GM18502 (cell line): ENCODE data around the gene ZNF385D.

Source experiments
- ATAC-seq: cut with Tn5 transposase; IDR thresholded peaks from one replicate; pipeline ENCODE4 v1.9.1; 2021; ENCODE audit warnings: mild to moderate bottlenecking; ENCODE audit not compliant: unreplicated experiment, poor library complexity

ZNF385D gene

DNA sequence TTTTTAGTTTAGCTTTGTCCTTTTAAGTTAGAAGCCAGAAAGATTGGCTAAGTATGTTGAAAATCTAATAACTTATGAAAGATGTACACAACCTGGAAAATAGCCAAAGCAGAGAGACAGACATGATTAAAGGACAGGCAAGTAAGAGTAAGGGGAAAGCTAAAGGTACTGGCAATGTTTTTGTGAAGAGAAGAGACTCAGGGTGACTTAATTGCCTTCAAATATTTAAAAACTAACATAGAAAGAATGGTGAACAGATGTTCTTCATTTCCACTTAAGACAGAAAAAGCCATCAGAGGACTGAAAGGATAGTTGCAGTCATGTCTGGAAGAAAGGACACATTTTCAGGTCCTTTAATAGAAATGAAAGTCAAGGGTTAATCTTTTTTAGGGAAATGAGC lies 68.8 kb downstream of the ZNF385D start:
- no peak for ATAC-seq

DNA sequence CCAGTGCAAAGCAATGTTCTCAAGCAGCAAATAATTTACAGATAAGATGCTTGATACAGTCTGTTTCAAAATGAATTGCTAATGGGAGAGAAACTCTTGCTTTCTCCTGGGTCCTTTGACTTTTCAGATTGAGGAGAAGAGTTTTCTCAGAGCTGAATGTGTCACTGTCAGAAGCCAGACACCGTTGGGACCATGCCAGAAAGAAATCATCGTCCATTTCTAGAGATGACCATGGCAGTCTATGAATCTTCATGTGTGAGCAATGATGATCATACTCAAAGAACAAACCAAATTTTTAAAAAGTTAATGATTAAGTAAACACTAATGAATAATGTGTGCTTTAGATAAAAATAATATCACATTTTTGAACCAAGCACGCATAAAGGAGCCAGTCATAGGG lies 77.6 kb downstream of the ZNF385D start:
- ATAC-seq: no peak

DNA sequence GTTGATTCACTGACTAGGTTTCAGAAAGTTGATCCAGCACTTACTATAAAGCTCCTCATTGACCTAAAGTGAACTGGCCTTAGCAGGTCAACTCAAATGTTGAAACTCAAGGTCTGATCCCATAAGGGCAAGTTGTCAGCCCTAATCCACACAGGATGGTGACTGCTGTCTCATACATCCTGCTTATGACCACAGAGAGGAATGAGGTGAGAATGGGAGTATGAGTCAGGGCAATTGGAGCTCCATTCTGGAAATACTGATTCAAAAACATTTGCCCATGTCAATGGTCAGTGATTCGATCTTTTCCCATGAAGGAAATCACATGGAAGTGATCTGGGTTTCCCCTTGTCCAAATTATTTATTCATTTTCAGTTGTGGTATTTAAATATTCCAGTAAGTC lies 78.7 kb downstream of the ZNF385D start:
- ATAC-seq: no peak

DNA sequence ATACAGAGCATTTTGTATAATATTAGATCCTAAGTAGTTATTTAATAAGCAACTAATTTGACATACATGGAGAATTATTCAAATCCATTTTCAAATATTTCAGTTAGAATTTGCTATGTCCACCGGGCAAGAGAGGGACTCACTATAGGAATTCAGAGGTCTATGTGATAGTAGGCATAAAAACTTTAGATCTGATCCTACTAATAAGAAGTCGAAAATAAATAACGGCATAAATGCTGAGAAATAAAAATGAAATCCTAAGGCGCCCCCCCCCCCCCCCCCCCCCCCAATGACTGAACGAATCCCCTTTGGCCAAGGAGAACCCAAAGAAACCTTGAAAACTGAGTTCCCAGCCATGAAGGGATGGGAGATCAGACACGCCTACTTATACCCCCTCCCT lies 80.6 kb downstream of the ZNF385D start:
- no peak for ATAC-seq

DNA sequence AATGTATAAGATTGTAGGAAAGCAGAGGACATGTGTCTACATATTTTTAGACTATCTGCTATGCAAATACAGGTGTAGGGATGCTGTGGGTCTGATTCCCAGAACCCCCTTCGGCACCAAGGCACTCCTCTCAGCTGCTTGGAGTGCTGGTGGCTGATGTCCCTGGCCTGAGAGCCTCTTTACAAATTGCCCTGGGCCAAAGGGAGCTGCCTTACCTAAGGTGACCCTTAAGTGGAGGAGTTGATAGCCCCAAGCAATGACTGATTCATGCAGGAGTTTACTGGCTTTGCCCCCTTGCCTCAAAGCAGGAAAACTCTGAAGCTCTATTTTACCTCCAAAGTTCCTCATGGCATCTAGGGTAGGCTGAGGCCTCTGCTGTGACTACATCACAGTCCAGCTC lies 83.0 kb downstream of the ZNF385D start:
- ATAC-seq: no peak

DNA sequence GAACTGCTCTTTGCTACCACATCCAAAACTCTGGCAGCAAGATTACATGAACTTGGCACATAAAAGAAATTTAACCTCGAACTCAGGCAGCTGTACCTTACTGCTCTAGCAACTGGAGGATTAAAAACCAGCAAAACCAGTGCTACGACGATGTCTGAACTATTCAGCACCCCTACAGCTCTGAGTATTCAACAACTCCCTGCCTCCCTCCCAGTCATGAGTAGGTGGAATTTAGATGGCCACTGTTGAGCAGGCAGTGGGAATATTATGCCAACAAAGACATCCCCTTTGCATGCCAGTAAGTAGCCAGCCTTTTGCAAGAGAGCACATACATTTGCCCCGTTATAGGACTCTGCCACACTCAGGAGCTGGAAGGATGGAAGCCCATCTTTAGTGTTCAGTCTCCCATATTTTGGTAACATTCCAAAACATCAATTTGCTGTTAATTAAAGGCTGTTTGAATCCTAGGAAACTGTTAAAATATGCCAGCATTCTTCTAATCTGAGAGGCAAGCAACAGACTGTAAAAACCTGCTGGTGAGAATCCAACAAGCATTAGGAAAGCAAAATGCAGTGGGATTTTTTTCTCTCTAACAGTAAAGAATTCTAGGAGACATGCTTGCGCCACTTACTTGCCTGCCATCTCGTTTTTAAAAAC lies 85.4 kb downstream of the ZNF385D start:
- no peak for ATAC-seq

DNA sequence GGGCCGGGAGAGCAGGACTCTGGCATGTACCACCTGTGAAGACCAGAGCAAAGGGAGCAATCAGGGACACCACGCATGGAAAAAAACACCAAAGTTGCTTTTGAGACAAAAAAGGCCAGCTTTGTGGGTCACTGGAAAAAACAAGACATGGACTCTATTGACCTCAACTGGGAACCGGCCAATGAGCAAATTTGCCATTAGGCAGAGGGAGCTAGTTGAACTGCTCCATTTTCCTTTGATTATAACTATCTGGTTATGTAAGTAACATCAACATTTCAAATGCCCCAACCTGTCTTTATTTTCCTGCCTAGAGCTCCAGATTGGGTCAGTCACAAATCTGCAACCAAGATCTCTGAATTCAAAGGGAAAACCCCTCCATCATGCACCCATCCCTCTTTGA lies 86.0 kb downstream of the ZNF385D start:
- ATAC-seq: no peak

DNA sequence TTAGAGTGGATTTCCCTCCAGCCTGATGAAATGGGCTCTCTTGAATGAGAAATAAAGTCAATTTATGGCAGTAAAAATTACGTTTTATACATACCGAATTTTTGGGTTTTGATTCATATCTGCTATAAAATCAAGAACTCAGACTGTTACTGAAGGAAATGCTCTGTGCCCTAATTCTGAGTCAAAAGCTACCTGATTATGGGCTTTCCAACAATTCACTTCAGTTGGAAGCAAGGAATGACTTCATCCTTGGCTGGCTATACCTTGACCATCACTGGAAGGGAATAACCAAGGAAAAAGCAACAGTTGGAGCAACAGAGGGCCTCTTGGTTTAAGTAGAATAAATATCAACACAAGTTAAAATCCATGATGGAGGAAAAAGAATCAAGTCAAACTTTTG lies 88.6 kb downstream of the ZNF385D start:
- ATAC-seq: no peak

DNA sequence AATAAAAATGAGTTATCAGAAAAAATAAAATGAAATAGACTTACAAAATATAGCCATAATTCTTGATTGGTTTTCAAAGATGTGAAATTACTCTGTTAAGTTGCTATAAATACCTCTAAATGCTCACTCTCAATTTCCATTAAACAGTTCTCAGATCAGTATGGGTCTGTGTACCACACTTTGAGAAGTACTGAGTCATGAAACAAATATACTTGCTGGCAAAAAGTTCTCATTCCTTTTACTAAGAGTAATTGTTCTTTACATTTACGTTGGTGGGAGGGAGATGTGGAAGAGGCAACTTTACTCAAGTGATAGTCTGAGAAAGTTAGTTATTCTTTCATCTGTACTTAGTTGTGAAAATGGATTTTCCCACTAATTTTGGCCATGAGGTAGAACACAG lies 96.3 kb downstream of the ZNF385D start:
- ATAC-seq: no peak

DNA sequence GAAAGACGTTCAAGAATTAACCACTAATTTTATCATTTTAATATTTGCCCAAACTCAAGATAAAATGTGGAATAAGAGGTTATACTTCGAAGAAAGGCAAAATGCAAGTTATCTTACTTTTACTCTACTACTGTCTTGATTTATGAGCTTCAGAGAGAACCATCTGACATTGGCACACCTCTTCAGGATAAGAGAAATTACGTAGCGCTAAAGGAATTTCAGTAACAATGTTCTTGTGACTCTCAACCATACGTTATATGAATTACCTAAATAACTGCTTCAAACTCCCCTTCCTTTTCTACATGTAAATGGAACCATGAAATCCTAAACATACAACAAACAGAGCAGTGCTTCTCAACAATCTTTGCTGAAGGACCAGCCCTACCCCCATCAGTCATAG lies 96.8 kb downstream of the ZNF385D start:
- ATAC-seq: no peak

DNA sequence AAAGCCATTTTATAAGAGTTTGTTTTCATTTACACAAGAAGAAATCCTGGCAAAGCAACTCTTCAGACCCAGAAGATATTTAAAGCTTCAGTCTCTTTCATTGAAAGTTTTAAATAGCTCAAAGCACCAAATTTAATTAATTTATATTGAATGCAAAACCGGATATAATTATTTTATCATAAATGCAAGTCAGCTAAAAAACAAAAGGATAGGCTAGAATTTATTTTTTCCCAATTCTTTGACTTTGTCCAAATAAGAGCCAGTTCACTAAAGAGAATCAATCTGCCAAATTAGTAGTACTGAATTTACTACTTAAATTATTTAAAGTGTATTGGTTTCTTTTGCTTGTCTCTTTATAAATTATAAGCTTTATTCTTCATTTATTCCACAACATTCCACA lies 101.5 kb downstream of the ZNF385D start:
- no peak for ATAC-seq

DNA sequence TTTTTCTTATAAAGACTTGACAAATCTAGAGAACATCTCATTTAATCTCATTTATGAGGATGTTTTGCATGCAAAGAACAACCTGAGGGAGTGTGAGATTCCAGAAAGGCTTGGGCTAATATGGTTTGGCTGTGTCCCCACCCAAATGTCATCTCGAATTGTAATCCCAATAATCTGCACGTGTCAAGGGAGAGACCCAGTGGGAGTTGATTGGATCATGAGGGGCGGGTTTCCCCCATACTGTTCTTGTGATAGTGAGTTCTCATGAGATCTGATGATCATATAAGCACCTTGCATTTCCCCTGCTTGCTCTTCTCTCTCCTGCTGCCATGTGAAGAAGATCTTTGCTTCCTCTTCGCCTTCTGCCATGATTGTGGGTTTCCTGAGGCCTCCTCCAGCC lies 103.0 kb downstream of the ZNF385D start:
- no peak for ATAC-seq

DNA sequence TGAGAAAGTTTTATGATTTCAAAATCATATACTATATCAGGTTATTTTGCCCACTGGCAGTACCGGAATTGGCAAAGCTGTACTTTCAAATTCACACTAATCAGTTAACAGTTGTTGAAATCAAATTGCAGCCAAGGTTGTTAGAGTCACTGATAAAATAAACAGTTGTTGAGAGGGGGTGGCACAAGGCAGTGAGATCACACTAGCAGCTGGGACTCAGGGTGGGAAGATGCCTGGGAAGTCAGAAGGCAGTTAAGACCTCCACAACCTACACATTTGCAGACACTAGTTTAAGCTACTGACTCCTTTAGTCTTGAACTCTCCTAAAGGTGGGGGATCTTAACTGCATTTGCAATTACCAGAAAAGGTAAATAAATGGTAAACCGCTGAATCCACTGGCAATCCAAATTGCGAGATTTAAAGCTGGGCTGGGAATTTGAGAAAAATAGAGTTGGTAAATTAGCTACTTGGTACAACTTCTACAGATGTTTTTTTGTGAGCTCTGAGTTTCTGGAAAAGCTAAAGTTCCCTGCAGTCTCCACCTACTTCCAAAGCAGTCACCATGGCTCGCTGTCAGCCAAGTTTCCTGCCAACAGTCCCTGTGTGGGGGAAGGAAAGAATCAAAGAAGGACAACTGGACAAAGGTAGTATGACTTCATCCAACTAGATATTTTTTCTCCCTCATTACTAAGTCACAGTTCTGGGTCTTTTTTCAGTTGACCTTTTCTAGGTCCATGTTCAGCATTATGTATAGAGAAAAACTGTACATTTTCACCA lies 105.7 kb downstream of the ZNF385D start:
- no peak for ATAC-seq

DNA sequence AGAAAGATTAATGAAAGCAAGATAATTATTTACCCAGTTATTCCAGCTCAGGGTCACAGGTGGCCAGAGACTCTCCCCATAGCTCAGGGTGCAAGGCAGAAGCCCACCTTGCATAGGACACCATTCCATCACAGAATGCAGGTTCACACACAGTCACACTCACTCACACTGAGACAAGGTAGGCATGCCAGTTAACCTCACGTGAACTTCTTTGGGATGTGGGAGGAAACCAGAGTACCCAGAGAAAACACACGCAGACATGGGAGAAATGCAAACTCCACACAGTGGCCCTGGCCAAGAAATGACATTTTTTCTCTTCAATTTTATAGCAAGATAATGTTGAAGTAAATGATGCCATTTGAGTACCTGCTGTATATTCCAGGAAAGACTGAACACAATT lies 106.7 kb downstream of the ZNF385D start:
- ATAC-seq: no peak

DNA sequence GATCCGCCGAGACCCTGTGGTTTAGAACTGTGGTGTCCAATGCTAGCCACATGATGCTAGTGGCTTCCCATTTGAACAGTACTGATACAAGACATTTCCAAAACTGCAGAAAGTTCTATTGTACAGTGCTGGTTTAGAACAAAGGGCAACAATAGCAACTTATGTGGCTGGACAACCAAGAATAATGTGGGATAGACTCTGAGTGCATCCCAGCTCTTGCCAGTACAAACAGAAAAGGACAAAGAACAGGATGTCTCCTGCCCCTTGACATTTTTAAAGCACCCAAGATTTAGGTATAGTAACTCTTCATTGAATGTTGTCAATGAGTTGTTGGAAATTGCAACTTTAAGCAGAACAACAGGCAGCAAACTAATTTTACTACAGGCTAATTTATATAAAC lies 107.3 kb downstream of the ZNF385D start:
- ATAC-seq: no peak

DNA sequence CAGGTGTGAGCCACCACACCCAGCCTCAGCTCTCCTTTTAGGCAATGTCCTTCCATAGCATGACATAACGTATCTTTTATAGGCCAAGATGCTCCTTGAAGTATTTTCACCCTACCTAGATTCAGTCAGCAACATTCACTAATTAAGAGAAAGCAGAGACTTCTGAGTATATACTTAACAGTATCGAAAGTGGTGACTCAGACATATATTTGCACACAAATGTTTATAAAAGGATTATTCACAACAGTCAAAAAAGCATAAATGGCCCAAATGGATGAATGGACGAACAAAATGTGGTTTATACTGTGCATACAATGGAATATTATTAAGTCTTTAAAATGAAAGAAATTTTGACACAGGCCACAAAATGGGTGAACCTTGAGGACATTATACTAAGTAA lies 108.6 kb downstream of the ZNF385D start:
- no peak for ATAC-seq

DNA sequence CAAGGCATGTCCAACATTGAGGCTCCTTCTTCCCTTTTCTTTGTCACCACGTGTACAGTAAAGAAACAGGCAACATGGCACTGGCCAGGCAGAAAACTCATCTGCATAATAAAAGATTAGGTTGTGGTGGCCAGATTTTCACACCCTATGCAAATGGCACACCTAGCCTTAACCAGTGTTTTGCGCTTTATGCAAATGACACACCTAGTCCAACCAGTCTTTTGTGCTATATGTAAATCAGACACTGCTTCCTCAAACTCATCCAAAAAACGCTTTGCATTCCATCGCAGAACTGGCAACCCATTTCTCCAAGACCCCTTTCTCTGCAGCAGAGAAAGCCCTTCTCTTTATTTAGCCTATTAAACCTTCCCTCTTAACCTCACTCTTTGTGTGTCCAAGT lies 109.1 kb downstream of the ZNF385D start:
- ATAC-seq: no peak

DNA sequence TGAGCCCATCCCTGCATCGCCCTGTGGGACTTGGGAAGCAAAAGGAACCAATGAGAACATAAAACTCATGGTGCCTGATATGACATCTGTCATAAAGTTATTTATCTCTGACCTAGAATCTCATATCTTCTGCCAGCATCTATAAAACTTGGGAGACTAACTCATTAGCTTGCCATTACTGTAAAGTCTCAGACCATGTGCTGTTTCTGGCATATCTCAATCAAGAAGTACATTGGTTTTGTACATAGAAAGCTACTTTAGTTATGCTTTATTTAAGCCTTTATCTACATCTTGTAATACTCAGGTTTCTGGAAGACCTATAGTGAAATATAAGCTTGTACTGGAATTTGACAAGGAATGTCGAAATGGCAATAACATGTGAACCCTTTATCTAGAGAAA lies 112.5 kb downstream of the ZNF385D start:
- no peak for ATAC-seq

DNA sequence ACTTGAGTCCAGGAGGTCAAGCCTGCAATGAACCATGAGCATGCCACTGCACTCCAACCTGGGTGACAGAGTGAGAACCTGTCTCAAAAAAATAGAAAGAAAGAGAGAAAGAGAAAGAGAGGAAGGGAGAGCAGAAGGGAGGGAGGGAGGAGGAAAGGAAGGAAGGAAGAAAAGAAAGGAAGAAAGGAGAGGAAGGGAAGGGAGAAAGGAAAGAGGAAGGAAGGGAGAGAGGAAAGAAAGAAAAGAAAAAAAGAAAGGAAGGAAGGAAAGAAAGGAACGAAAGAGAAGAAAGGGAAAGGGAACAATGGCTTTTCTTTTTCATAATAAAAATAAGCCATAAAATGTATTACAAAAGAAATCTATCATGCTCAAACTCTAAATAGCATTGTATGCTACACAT lies 116.9 kb downstream of the ZNF385D start:
- ATAC-seq: no peak

DNA sequence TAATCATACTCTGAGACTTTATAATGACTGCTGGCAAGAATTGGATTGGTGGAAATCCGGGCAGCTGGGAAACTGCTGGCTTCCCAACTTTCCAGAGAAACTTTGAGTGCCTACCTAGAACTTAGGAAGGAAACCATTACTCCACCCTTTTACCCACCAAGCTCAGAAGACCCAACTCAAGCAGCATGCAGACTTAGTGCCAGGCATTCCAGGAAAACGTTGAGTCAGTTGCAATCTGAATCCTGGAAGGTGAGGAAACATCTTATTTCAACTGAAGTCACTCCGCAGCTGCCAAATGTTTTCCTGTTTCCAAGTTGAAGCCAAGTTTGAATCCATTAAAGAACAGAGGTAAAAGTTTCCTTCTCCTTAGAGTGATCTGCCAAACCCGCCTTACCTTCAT lies 126.5 kb downstream of the ZNF385D start:
- ATAC-seq: no peak

DNA sequence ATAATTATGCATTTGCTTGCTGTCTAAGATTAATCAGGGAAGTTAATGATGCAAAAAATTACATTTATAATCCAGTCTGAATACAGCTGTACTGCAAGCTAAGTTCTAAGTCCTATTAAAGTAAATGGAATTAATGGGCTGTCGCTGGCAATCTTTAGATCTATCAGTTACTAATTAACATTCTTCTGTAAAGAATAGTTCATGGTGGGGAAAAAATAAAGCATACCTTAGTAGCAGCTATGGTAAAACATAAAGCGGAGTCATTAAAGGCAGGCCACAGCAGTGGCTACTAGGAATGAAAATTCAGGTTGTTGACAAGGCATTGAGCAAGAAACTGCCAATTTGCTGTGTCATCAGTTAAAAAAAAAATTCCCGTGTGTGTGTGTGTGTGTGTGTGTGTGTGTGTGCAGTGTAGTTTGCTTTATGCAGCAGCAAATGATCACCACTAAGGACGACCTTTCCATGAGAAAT lies 129.8 kb downstream of the ZNF385D start:
- ATAC-seq: no peak

DNA sequence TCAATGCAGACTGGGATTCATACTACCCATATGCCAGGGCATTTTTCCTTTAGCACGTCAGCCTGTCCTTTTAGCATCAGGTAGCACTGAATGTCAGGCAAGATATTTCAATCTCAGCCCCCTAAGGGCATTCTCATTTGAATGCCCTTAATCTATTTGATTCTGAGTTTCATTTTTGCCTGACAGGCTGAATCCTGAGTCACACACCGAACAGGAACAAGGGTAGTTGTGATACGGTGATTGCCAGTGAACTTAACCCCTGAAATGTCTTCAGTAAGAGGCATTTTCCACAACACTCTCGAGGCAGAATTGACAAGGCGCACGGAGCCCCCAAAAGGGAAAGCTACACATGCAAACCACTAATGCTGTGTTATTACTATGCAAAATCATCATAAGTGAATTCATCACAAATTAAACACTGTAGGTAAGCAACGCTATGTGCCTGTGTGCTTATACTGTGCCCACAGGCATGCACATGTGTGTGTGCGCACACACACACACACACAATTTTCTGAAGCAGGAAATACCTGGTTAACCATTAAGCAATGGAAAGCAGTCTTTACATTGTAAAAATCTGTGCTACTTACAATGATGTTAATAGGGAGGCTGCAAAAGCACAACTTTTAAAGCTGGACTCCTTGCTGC lies 130.4 kb downstream of the ZNF385D start:
- no peak for ATAC-seq
